ENCODE data around the gene STXBP1. TPM values are rescaled to one million over a fixed set of nuclear protein-coding genes. Genes with fewer than 3 reads are reported as not detected.

STXBP1 gene
- total and polyA plus RNA-seq, 2 of the 4 experiments (the other 2 are of a cell fraction): 15.8 to 22.6 TPM

- H2AK5ac ChIP-seq (ENCODE audit: low read depth, low read length): no peak overlapping the region
- peaks cover 5% of the 10 kb centered on the region for H3K9me1 ChIP-seq (ENCODE audit: insufficient read depth, low read length)
- peaks cover 21% of the 10 kb centered on the region in 2 experiments for H3K79me1 ChIP-seq (ENCODE audit: low read depth in 1 of 2, low read length in 2 of 2)
- H4K8ac ChIP-seq (ENCODE audit: low read depth in 2 of 2, low read length in 2 of 2): no peak overlapping the region
- H3K14ac ChIP-seq (replicated peaks; ENCODE audit: low read depth, low read length): no peak overlapping the region
- H4K20me1 ChIP-seq (ENCODE audit: insufficient read depth, low read length): no peaks in the 10 kb centered on the region
- H3K4ac ChIP-seq (ENCODE audit: low read depth, low read length): no peak overlapping the region
- in situ Hi-C loops (cut with MboI; ENCODE audit: low sequenced_read_pairs): loop anchor here (5.0 kb wide), 2 partner anchors 87 to 333 kb away; no protein-coding TSS in a partner anchor
- no CpG with 5 or more reads among the region's 5 CpGs for whole genome bisulfite sequencing, 2 experiments (ENCODE audit: extremely low coverage in 2 of 2, insufficient read length in 1 of 2)
- no peaks in the 10 kb centered on the region for H3K9me3 ChIP-seq (ENCODE audit: control insufficient read depth, insufficient read depth, low read length)
- H3K36me3 ChIP-seq (ENCODE audit: control insufficient read depth, insufficient read depth, low read length): 0 out of 2 replicates have a peak, but pooled peaks cover 1% of the 10 kb centered on the region
- no peak overlapping the region for H4K91ac ChIP-seq (ENCODE audit: insufficient read depth, low read depth, low read length)
- H3K4me3 ChIP-seq (ENCODE audit: insufficient read depth, low read depth, low read length): no peak overlapping the region
- H3K9ac ChIP-seq (ENCODE audit: low read depth, low read length): no peak overlapping the region
- no peak overlapping the region for H2BK20ac ChIP-seq (ENCODE audit: low read depth, low read length)
- DNase-seq: no peak
- TF ChIP-seq MAZ (IDR thresholded peaks at IDR 0.05; ENCODE audit: borderline replicate concordance, low read depth, low read length): no peak
- no peak for TF ChIP-seq SMC3 (IDR thresholded peaks at IDR 0.05; ENCODE audit: low read depth, low read length)
- no peak for TF ChIP-seq CTCF (conservative IDR thresholded peaks at IDR 0.05; ENCODE audit: low read depth, low read length)
- TF ChIP-seq BHLHE40 (IDR thresholded peaks at IDR 0.05; ENCODE audit: low read depth, low read length): no peak
- TF ChIP-seq FOS (IDR thresholded peaks at IDR 0.05; ENCODE audit: low read depth, low read length): no peak
- no peak for TF ChIP-seq POLR2A (IDR thresholded peaks at IDR 0.05; ENCODE audit: low read depth, low read length)
- no peak for TF ChIP-seq USF2 (IDR thresholded peaks at IDR 0.05; ENCODE audit: low read depth, low read length)
- TF ChIP-seq RFX5 (IDR thresholded peaks at IDR 0.05; ENCODE audit: low read depth, low read length): no peak
- no peak for TF ChIP-seq CEBPB (IDR thresholded peaks at IDR 0.05; ENCODE audit: low read depth, low read length)
- no peak overlapping the region for H3K56ac ChIP-seq (ENCODE audit: extremely low read depth, insufficient read depth, low read length)
- no TSS peak for BruUV-seq (replicated peaks)
- H4K5ac ChIP-seq (ENCODE audit: low read depth, low read length): no peak overlapping the region
- no peak overlapping the region for H2BK15ac ChIP-seq (ENCODE audit: low read depth, low read length)
- peaks cover 6% of the 10 kb centered on the region for H3K4me1 ChIP-seq (ENCODE audit: control insufficient read depth, insufficient read depth, low read length)
- dilution Hi-C loops (cut with HindIII; ENCODE audit: low sequenced_read_pairs, unreplicated experiment): no loop called here
- no peak overlapping the region for H3K18ac ChIP-seq (ENCODE audit: low read depth, low read length)
- H2BK5ac ChIP-seq (ENCODE audit: low read depth, low read length, poor library complexity, severe bottlenecking): no peak overlapping the region
- no peak overlapping the region for H2AK9ac ChIP-seq (replicated peaks; ENCODE audit: low read depth, low read length, poor library complexity)
- POLR2A ChIA-PET (ENCODE audit: unreplicated experiment): interaction anchor here (0.7 kb wide), 1 partner anchor 146 kb away, joined by 12 read pairs; no protein-coding TSS in a partner anchor
- intact Hi-C loops (cut with micrococcal nuclease): loop anchor here (5.0 kb wide), 1 partner anchor 137 kb away; the partner anchor contains the start of genes LRSAM1 and RPL12
- no peak overlapping the region for H3K4me2 ChIP-seq (ENCODE audit: low read depth, low read length)
- no peaks in the 10 kb centered on the region for H3K27me3 ChIP-seq (ENCODE audit: control insufficient read depth, insufficient read depth, low read length)
- no peak overlapping the region for H3K23ac ChIP-seq (ENCODE audit: low read depth, low read length)
- ATAC-seq (ENCODE audit: low read depth): no peak
- no peak overlapping the region for H2BK120ac ChIP-seq (ENCODE audit: low read depth, low read length)
- H3K27ac ChIP-seq (ENCODE audit: insufficient read depth, low read length): no peak overlapping the region
- no peak overlapping the region for H2AFZ ChIP-seq (replicated peaks; ENCODE audit: low read length, poor library complexity)
- CTCF ChIA-PET: interaction anchor here (0.6 to 2.6 kb wide), 5 partner anchors 10 to 366 kb away, joined by 3 to 12 read pairs (median 4); partner anchors contain the start of gene TOR2A
Observed at GRCh38 chr9:127588740-127589506, 23.2 kb upstream of the STXBP1 start.
